ENCODE results near the gene CGGBP1.

GRCh38 chr3:88076712-88077111 lies 17.9 kb upstream of the CGGBP1 start:
- TF ChIP-seq FOXM1 (IDR thresholded peaks at IDR 0.05; ENCODE audit: borderline replicate concordance) (no peak), BHLHE40 (IDR thresholded peaks at IDR 0.05; ENCODE audit: borderline replicate concordance) (no peak), NFRKB (IDR thresholded peaks at IDR 0.05) (no peak), SUZ12 (IDR thresholded peaks at IDR 0.05) (no peak), SP1 (IDR thresholded peaks at IDR 0.05) (no peak), FOXK2 (IDR thresholded peaks at IDR 0.05) (no peak), L3MBTL2 (conservative IDR thresholded peaks at IDR 0.05) (no peak), ZNF384 (IDR thresholded peaks at IDR 0.05) (no peak), TARDBP (IDR thresholded peaks at IDR 0.05) (no peak), FOXA1 (IDR thresholded peaks at IDR 0.05) (no peak), LEF1 (IDR thresholded peaks at IDR 0.05; ENCODE audit: borderline replicate concordance) (no peak), CTBP1 (IDR thresholded peaks at IDR 0.05; ENCODE audit: borderline replicate concordance) (no peak), ARNT (IDR thresholded peaks at IDR 0.05) (no peak)

Measured in HEK293T (cell line).